HG03442 (cell line): ENCODE data around the gene TBC1D16.

Source experiments
- ATAC-seq: cut with Tn5 transposase; IDR thresholded peaks from one replicate; pipeline ENCODE4 v1.9.1; 2021; ENCODE audit warnings: mild to moderate bottlenecking, moderate library complexity; ENCODE audit not compliant: unreplicated experiment

Gene TBC1D16

DNA sequence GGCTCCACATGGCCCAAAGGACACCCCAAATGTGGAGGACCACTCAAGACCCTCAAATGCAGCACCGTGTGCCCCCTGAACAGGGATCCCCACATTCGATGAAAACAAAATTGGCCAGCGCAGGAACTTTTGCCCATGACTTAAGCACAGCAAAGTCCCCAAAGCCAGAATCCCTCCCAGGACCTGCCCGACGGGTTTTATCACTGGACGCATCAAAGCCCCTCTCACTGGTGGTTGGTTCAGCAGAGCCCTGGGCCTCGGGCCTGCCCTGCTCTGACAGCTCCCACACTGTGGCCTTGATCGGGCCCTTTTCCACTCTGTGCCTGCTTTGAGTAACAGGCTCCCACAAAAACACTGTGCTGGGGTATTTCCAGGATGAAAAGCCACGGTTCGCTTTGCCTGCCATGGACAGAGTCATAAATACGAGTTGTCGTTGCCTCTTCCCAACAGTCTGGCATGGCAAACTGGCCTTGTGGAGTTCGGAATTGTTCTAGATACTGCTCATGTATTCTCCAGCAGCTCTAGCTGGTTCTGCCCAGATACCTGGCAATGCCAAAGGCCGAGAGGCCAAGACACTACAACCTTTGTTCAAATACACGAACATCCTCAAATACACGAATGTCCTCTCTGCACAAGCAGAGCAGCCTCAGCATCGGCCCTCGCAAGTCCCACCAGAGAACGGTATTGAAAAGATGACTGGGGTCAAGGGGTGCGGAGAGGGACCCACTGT, 46.4 kb downstream of the TBC1D16 start:
- no peak for ATAC-seq

DNA sequence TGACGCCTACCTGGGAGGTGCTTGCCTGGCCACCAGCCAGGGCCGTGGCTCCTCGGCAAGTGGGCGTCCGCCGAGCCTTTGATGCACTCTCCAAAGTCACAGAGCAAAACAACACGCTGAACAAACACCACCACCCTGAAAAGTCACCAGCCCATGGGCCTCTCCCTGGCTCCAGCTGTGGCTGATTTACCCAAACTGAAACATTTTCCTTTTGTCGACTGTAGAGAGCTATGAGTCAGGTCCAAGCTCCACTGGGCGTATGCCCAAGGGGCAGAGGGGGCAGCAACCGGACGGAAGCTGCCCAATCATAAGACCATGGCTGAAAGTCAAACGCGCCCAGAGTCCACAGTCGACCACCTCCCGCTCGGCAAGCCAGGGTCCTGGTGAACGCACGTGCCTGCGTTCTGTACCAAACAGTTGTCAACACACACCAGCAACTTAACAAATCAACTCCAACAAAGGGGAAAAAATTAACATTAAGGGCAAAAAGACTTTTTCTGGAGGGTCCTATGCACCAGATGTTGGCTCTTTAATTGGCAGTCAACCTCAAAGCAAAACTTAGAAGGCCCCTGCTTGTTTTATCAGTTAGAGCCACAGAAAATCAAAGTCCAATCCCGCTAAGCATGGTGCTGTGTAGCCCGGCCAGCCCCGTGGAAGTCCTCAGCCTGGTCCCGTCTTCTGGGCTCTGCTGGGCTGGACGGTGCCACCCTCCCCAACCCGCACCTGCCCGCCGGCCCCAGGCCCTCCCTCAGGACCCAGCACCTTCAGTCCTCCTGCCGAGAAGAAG, 47.3 kb downstream of the TBC1D16 start:
- no peak for ATAC-seq

DNA sequence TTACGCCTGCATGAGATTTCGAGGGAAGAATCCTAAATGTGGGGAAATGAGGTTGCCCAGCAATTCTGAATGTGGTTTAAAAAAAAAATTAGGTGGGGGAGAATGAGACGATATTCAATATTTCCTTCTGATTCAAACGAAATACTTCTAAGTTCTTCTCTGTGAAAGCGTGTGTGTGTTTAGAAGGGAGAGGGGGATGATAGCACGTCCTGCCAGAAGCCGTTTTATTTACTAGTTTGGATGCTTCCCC, 47.8 kb downstream of the TBC1D16 start:
- ATAC-seq = no peak

DNA sequence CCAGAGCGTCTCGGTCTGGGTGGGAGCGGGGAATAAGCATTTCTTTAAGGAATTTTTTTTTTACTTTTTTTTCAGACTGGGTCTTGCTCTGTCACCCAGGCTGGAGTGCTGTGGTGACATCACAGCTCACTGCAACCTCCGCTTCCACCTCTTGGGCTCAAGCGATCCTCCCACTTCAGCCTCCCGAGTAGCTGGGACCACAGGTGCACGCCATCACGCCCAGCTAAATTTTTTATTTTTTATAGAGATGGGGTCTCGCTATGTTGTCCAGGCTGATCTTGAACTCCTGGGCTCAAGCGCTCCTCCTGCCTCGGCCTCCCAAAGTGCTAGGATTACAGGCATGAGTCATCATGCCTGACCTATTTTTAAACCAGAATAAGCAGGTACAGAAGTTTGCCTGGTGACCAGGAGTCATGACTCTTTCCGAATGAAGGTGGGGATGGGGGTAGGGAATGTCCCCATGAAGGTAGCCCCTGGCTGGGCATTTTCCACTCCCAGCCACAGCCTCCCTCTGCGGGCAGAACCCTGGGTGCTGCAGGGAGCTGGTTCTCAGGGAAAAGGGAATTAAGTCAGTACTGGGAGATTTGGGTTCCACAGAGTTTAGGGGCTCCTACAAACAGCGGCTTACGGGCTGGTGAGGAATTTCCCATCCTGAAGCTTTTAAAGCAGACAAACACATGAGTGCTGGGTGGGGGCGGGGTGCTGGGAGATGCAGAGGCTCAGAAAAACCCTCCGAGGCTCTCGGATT, 48.3 kb downstream of the TBC1D16 start:
- ATAC-seq = no peak

DNA sequence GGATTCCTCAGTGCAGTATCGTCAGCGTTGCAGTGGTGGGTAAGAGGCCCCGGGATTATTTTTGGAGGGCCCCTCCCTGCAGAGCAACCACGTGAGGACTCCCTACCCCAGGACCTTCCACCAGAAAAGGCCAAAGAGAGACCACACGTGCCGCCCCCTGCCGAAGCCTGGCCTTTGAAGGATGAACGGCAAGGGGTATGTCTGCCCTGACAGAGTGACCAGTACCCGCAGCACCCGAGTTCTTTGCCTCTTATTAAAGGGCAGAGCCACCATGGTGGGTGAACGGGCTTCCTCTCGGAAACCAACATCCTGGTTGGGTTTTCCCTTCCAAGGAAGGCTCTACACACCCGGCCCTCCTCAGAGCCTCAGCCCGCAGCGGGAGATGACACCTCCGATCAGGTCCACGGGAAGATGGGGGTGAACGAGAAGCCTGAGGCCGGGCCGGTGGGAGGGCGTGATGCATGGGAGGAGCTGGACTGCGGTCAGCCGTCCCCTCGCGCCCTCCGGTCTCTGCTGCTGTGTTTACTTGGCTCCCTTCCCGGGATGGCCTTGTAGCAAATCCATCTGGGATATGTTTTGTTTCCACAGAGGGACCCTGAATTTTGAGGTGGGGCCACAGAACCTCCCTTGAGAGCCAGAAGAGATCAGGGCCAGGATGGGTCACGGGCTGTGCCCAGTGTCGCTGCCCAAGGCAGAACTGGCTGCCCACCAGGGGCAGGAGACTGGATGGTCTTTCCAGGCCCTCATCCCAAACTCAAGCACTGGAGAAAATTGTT, 49.1 kb downstream of the TBC1D16 start:
- no peak for ATAC-seq

DNA sequence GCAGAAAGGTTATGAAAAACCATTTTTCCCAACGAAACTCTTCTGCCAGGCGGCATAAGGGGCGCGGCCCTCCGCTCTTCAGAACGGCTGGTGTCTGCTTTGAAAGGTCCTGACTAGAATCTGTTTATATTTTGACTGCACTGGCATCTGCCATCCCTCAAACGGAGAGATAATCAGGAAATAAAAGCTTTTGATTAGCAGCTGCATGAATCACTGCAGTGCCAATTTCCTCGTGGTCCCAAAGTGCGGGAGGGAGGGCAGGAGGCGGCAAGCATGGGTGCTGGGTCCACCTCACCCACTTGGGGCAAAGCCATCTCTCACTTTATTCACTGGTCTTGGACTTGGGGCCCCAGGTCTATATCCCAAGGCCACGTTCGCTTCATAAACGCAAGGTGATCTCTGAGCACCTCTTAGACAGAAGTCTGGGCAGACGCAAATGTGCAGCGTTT, 49.7 kb downstream of the TBC1D16 start:
- ATAC-seq = no peak

DNA sequence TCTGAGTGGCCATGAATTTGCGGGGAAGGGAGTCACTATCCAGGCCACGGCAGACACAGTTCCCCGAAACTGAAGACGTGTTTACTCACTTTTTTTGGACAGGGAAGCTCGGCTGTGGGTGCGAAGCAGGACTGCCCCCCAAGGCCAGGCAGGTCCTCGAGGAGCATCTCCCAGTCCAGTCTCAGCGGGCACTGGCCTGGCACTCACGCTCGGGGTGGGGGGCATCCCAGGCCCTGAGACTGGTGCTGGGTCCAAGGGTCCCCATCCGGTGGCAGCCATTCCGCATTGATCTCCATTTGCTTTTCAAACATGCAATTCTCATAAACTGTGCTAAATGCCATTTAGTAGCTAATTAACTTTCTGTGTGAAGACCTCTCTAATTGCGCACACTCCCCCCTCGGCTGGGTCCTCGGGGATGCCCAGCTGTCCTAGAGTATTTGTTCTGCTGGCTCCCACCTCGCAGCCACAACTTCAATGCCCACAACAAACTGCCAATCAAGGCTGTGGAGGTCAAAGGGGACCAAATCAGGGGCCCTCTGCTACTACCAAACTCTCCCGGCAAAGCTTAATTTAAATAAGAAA, 50.2 kb downstream of the TBC1D16 start:
- ATAC-seq = no peak

DNA sequence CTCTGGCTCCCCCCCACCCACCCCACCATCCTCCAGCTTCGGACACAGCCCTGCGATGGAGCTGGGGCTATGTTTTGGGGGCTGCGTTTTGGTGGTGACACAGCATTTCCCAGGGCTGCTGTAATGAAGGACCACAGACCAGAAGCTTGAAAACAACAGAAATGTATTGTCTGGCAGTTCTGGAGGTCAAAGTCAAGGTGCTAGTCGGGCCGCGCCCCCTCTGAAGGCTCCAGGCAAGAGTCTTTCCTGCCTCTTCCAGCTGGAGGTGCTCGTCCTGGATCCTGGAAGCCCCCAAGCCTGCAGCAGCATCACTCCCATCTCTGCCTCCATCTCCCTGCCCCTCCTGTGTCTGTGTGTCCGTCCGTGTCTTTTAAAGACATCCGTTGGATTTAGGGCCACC, 50.8 kb downstream of the TBC1D16 start:
- no peak for ATAC-seq

DNA sequence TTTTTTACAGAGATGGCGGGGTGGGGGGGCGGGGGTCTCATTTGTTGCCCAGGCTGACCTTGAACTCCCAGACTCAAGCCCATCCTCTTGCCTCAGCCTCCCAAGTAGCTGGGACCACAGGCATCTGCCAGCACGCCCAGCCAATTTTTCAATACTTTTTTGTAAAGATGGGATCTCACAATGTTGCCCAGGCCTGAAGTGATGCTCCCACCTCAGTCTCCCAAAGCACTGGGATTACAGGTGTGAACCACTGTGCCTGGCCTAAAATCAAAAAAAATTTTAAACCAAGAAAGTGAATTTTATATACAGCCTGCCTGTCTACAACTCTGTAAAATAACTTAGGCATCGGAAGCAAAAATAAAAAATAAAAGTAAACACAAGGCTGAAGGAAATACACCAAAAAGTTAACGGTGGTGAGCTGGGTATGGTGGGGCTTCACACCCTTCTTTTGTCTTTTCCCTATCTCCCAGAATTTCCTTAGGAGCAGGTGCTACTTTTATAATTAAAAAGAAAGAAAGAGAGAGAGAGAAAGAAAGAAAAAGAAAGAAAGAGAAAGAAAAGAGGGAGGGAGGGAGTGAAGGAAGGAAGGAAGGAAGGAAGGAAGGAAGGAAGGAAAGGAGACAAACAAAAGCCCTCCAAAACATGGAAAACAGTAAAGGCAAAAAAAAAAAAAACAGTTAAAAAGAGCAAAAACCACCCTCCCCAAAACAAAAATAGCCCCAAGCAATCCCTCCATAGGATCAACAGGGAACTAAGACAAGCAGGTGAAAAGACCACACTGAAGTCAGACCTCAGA, 51.4 kb downstream of the TBC1D16 start:
- ATAC-seq = no peak

DNA sequence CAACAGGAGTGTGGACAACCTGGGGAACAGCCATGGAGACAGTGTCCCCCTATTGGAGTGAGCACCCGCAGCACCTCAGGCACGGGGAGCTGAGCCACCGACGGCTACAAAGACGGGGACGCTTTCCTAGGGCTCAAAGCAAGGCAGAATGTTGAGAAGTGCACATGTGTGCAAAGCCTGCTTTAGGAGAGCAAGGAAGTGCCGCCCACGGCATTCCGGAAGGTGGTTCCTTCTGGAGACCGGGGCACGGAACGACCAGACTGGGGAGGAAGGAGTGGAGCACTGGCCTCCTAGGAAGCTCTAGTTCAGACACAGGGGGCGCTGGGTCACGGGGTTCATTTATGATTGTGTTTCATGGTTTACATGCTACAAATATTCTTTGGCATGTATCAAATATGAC, 52.2 kb downstream of the TBC1D16 start:
- ATAC-seq = no peak

DNA sequence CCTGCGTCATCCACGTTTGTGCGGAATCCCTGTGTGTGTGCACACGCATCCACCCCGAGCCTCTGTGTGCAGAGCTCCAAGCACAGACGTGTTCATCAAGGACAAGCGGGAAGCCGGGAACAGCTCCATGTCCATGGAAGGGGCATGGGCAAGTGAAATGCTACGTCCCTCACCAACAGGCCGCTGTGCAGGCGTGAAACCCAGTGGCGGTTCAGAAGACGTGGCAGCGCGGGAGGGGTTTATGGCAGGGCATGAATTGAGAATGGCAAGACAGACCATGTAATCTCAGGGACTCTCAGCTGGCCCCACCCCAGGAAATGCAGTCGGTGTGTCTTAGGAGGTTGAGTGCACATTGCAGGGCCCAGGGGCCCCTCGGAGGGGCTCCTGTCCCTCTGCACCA, 52.7 kb downstream of the TBC1D16 start:
- no peak for ATAC-seq

DNA sequence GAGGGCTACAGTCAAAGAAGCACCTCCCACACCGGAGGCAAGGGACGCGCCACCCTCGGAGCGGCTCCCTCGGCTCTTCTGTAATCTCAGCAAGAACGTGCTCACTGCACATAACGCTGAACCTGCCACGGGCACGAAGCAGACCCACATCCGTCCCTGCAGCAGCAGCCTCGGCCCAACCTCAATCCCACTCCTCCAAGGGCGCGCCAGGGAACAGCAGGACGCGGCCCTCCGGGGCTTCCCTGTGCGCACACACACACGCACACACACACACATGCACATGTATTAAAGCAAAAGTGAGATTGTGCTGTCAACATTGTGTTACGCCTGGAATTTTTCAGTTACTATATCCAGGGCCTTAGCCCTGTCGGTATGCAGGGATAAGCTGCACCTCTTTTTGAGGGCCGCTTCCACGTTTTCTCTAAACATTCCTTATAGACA, 54.0 kb downstream of the TBC1D16 start:
- ATAC-seq = no peak

DNA sequence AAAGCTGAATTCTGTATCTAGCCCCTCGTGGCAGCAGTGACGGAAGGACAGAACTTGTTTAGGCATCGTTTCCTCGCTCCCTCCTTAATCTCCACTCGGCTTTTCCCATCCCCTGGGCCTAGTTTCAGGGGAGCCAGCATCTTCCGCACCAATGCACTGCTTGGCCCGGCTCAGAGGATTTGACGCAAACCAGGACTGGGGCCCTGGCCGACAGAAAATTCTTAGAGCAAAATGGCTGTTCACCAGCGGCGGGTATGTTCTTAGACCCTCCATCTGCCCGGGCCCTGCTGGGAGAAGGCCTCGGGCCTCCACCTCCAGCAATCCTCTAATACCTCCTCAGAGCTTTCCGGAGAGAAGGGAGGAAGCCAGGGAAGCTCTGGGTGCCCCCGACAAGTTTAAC, 54.6 kb downstream of the TBC1D16 start:
- no peak for ATAC-seq

DNA sequence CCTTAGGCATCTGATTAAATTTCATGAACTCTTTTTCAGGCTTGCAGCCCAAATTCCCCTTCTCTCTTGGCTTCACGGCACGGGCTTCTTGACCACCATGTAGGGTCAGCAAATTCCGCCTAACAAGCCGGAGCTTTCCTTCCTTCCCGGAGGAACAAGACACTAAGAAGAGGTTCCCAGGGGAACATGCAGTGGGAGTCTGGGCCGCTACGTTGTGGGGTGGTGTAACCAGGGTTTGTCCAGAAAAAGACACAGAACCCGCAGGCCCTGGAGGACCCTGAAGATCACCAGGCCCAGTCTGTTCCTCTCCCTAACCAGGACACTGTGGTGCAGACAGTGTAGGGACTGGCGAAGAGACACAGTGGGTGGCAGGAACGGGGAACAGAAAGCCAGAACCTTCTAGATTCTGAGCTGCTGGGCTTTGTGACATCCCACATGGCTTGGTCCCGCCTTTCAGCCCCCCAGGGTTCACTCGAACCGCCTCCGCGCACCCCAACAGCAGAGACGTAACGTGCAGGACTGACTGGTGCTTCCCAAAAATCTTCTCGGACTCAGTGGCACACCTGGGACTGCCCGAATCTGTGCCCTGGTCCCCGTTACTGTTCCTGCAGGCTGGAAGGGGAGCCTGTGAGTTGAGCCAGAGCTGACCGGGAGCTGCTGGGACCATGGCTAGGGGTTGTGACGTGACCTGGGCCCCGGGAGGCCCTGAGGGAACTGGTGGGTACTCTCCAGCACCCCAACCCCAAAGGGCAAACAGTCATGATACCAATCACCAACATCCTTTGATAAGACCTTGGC, 55.2 kb downstream of the TBC1D16 start:
- ATAC-seq = no peak

DNA sequence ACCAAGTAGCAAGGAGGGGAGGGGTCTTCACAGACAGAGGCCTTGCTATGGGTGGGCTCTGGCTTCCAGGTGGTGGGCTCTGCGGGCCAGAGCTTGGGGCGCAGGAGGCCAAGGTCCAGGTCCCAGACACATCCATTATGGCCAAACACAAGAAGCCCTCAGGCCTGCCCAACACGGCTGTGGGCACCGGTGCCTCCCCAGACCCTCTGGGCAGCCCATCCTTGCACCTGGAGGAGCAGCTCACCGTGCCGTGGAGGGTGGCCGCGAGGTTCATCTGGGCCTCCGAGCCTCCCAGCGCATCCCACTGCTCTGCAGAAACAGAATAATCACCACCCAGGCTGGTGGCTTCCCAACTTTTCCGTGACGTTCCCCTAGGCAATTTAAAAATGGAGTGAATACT, 55.9 kb downstream of the TBC1D16 start:
- ATAC-seq = no peak

DNA sequence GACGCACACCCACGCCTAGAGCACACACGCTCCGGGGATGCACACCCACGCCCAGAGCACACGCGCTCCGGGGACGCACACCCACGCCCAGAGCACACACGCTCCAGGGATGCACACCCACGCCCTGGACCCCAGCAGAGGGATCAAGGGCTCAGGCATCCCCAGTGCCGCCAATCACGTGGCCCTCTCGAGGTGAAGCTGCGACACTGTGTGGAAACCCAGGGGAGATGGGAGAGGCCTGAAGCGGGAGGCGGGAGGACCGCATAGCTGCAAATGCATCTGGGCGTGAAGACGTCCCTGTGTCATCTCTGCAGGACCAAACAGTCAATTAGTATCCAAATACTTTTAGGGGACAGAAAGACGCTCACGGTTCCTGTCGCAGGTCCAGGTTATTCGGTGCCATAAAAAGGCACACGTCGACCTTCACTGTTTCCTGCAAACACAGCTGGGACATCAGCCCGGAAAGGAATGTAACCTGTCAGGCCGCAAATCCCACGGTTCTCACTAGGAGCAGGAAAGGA, 56.4 kb downstream of the TBC1D16 start:
- ATAC-seq = no peak

DNA sequence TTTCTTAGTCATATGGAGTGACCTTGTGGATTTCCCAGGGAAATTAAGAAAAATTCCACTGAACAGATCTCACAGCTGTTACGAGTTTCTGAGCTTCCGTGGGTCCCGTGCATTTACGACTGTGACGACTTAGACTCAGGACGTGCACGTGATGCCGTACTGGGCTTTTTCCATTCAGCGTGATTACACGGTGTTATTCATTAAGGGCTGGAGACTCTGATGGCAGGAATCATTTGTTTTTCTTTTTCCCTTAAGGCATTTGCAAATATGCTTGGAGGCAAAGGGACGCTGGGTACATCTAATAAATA, 57.2 kb downstream of the TBC1D16 start:
- ATAC-seq = no peak

DNA sequence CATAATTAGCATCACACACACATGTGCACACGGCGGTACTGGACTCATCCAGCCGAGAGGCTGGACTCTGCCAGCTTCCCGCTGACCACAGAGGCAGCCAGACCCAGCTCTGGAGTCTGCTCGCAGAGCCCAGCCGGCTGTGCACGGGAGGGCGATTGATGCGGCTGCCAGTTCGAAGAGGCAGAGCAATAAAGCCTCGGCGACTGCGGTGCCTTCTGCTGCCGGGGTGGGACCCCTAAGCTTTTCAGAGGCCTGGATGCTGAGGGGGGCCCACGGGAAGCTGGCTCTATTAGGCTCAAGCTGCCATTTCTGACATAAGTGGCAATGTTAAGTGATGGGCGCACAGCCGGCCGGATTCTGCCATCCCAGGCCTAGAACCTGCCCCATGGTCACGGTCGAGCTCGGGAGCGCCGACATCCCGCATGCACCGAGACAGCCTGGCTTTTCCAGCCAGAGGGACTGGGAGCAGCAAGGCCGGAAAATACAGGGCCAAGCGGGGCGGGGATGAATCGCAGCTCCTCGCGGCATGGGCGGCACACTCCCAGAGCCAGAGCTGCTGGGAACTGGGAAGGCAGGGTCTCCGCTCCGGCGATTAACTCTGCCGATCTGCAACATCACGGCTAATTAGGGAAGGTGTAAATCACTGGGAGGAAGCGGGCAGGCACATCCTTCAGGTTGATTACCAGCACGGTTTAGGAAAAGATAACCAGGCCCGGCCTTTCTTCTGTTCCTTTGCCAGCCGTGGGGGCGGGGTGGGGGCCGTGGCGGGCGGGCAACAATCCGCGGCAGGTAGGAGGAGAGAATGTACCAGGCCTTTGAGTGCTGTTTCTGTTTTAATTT, 57.7 kb downstream of the TBC1D16 start:
- ATAC-seq = no peak
